ACHN (cell line): ENCODE data around the gene CHEK1.

ENCODE experiments used
- DNase-seq: peaks from one replicate; pipeline ENCODE4 v3.0.0-alpha.2; 2015
- in situ Hi-C: cut with HindIII; loops from 2 replicates; pipeline ENCODE4 v1.10.0; 2017; ENCODE audit warnings: low sequenced_read_pairs, low pct_ligation_motif_present, low pct_unique_long_range_greater_than_20kb

The CHEK1 gene

GRCh38 chr11:125623064-125623463 lies 1.9 kb upstream of the CHEK1 start:
- in situ Hi-C loops, result no loop called here
- no peak for DNase-seq

- DNase-seq, result no peak
- in situ Hi-C loops, result no loop called here
These were observed 264 bp downstream of the CHEK1 start for GRCh38 chr11:125625225-125625629.

GRCh38 chr11:125625630-125626287 lies 796 bp downstream of the CHEK1 start:
- in situ Hi-C loops, result no loop called here
- peak; percentile 85 for DNase-seq

- DNase-seq, result peak; percentile 89
- in situ Hi-C loops, result no loop called here
These were observed 1.5 kb downstream of the CHEK1 start for GRCh38 chr11:125626288-125626950.

GRCh38 chr11:125627236-125627910 lies 2.4 kb downstream of the CHEK1 start:
- in situ Hi-C loops, result no loop called here
- no peak for DNase-seq

- in situ Hi-C loops, result no loop called here
- DNase-seq, result peak; percentile 59
These were observed 12.9 kb downstream of the CHEK1 start for GRCh38 chr11:125637840-125638239.

GRCh38 chr11:125638315-125638714 lies 13.4 kb downstream of the CHEK1 start:
- in situ Hi-C loops, result no loop called here

GRCh38 chr11:125645871-125646270 lies 20.9 kb downstream of the CHEK1 start:
- no peak for DNase-seq
- in situ Hi-C loops, result no loop called here

More at GRCh38 chr11:125638315-125638714, 13.4 kb downstream of the CHEK1 start:
- peak; percentile 61 for DNase-seq

GRCh38 chr11:125649465-125650166 lies 24.7 kb downstream of the CHEK1 start:
- in situ Hi-C loops, result no loop called here

GRCh38 chr11:125662689-125663088 lies 37.7 kb downstream of the CHEK1 start:
- no peak for DNase-seq
- in situ Hi-C loops, result no loop called here

More at GRCh38 chr11:125649465-125650166, 24.7 kb downstream of the CHEK1 start:
- DNase-seq, result no peak

GRCh38 chr11:125663910-125664309 lies 38.9 kb downstream of the CHEK1 start:
- in situ Hi-C loops, result no loop called here
- no peak for DNase-seq

- DNase-seq, result no peak
- in situ Hi-C loops, result no loop called here
These were observed 42.2 kb downstream of the CHEK1 start for GRCh38 chr11:125667151-125667550.

GRCh38 chr11:125670172-125670571 lies 45.2 kb downstream of the CHEK1 start:
- in situ Hi-C loops, result no loop called here
- no peak for DNase-seq

GRCh38 chr11:125671561-125671960 lies 46.6 kb downstream of the CHEK1 start:
- in situ Hi-C loops, result no loop called here
- DNase-seq, result no peak

- in situ Hi-C loops, result no loop called here
- no peak for DNase-seq
These were observed 49.2 kb downstream of the CHEK1 start for GRCh38 chr11:125674210-125674609.

- in situ Hi-C loops, result no loop called here
These were observed 50.2 kb downstream of the CHEK1 start for GRCh38 chr11:125675196-125675595.

GRCh38 chr11:125679397-125679796 lies 54.4 kb downstream of the CHEK1 start:
- in situ Hi-C loops, result no loop called here
- DNase-seq, result peak; percentile 24

More at GRCh38 chr11:125675196-125675595, 50.2 kb downstream of the CHEK1 start:
- DNase-seq, result no peak

- in situ Hi-C loops, result no loop called here
- no peak for DNase-seq
These were observed 54.9 kb downstream of the CHEK1 start for GRCh38 chr11:125679837-125680236.

- no peak for DNase-seq
- in situ Hi-C loops, result no loop called here
These were observed 55.8 kb downstream of the CHEK1 start, which contains the start of gene ACRV1 for GRCh38 chr11:125680747-125681146. TSS of gene ACRV1 (minus strand) at chr11:125680847. CDS start at chr11:125680780, 67 bp downstream.
